ENCODE results near the gene MAFF.
"Not testable (repeated sequence)": the region's sequence is repeated elsewhere in the genome, so short reads cannot be mapped to it uniquely, and the experiment has no call there.

MAFF gene

DNA sequence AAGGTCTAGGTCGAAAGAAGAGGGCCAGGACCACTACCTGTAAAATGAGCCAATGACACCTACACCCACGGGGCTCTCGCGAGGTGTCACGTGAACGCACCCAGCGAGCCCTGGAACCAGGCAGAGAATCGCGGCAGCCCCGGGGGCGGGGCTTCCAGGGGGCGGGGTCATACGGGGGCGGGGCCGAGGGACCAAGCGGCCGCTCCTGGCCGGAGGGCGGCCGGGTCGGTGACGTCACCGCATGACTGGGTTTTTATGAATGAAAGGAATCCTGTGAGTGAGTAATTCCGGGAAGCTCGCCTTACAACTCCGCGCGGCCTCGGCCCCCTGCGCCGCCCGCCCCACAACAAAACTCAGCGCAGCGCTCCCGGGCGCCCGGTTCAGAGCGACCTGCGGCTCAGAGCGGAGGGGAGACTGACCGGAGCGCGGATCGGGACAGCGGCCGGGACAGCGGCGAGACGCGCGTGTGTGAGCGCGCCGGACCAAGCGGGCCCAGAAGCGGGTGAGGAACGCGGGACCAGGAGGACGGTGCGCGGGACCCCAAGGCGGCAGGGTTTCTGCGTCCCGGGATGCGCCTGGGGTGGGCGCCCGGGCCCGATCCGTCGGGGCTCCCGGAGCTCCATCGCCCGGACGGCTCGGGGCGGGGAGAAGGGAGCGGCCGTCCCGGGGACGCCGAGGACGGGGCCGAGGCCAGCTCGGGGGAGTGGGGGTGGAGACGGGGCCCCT lies at the start of gene MAFF:
TSS of gene MAFF (plus strand) at position 284 of the 726 bp plus-strand sequence. CDS start 11,860 bp downstream, outside the sequence.
- DNase-seq: peak; percentile 96

DNA sequence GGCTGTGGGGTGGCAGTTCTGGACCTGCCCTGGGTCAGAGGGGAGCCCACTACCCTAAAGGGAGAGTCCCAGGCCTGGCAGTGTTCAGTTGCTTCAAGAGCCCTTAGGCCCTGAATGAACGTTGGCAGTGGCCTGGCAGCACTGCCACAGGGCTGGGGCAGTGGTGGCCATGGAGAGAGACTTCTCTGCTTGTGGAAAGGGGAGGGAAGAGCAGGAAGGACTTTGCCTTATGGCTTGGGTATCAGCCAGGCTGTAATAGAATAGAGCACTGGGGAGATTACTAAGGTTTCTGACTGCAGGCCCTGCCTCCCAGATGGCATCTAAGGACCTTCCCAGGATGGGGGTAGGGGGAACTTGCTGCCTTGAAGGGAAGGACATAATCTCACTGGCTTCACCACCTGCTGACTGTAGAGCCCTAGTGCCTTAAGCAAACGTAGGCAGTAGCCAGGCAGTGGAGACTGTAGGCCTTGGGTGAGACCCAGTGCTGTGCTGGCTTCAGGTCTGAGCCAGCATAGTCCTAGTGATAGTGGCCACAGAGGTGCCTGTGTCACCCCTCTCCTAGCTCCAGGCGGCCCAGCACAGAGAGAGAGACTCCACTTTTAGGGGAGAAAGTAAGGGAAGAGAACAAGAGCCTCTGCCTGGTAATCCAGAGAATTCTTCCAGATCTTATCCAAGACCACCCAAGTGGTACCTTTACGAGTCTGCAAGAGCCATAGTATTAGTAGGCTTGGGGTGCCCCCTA lies 47.8 kb upstream of the MAFF start:
- no peak for DNase-seq

DNA sequence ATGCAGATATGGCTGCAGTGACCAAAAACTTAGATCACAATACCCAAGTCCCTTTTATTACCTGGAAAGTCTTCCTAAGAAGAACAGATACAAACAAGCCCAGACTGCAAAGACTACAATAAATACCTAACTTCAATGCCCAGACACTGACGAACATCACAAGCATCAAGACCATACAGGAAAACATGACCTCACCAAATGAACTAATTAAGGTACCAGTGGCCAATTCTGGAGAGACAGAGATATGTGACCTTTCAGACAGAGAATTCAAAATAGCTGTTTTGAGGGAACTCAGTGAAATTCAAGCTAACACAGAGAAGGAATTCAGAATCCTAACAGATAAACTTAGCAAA lies 47.3 kb upstream of the MAFF start:
- not testable (repeated sequence) for DNase-seq

DNA sequence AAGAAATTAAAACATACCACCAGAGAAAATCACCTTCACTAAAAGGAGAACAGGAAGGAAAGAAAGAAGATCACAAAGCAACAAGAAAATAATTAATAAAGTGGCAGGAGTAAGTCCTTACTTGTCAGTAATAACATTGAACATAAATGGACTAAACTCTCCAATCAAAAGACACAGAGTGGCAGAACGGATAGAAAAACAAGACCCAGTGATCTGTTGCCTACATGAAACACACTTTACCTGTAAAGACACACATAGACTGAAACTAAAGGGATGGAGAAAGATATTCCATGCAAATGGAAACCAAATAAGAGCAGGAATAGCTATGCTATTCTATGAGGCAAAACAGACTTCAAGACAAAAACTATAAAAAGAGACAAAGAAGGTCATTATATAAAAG lies 46.1 kb upstream of the MAFF start:
- DNase-seq: no peak

DNA sequence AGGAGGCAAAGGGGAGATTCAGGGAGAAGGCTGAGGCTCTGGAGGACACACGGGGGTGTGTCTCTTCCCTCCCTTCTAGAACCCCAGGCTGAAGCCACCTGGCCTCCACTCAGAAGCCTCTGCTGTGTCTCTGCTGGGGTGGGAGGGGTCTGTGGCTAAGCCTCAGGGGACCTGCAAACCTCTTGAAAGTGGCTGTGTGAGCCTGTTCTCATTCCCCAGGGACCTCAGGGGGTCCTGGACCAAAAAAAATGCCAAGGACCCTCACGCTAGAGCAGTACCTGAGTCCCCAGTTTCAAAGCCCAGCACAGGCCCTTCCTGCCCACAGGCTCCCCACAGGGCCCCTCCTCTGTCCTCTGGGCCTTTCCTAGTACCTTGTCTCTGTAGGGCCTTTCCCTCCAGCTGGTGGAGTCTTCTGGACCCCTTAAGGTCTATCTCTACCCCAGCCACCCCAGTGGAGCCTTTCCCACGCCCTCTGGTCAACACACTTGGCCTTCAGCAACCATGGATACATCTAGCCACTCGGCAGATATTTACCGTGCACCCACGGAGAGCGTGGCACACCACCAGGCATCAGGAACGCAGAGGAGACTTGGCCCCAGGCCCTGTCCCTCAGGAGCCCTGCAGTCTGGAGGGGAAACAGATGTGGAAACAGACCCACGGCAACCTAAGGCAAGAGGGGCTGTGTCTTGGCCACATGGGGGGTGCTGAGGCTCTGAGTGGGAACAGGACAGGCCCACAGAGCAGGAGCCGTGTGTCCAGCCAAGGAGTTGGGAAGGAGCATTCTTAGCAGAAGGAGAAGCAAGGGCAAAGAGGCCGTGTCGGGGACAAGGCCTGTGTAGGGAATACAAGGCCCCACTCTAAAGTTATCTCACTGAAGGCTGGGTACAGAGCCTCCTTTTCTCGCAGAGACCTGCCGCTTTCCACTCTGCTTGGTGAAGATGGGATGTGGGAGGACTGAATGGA lies 38.6 kb upstream of the MAFF start:
- DNase-seq: no peak

DNA sequence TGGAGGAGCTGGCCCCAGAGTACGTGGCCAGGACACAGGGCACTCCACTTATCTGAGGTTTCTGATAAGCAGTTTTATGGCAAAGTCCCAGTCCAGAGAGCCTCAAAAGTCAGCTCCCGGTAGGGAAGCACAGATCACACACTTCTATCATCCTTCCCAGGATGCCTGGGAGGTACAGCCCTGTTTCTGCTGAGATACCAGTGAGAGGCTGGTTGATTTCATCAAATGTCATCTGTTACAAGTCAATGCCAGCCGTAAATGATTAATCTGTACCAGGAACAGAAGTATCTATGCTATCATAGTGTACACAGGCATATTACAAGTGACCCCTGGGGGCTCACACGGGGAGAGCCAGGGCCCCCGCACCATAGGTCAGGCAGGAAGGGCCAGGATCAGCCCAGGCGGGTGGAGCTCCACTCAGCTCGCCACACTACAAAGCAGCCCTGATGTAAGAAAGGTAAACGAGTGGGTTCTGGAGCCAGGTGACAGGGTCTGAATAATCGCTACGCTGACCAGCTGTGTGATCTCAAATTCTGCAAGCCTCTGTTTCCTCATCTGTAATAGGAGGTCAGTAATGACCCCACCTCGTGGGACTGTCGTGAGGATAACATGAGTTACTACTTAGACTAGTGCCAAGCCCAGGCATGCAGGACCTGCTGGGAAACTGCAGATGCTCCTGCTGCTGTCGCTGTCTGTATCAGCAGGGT lies 37.8 kb upstream of the MAFF start:
- DNase-seq: no peak

DNA sequence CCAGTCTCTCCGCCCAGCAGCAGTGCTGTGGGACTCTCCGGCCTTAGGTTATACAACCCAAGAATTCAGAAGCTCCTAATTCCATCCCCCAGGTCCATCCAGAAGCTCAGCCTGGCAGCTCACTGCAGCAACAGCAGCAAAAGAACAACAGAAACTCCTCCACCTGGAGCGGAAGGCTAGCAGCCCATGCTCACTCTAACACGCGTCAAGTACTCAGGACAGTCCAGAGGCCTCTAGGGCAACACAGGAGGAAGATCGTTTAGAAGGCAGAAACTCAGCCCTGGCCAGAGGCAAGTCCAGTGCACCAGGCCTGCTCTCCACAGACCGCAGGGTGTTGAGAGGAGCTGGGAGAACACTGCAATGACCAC lies 37.3 kb upstream of the MAFF start:
- DNase-seq: no peak

DNA sequence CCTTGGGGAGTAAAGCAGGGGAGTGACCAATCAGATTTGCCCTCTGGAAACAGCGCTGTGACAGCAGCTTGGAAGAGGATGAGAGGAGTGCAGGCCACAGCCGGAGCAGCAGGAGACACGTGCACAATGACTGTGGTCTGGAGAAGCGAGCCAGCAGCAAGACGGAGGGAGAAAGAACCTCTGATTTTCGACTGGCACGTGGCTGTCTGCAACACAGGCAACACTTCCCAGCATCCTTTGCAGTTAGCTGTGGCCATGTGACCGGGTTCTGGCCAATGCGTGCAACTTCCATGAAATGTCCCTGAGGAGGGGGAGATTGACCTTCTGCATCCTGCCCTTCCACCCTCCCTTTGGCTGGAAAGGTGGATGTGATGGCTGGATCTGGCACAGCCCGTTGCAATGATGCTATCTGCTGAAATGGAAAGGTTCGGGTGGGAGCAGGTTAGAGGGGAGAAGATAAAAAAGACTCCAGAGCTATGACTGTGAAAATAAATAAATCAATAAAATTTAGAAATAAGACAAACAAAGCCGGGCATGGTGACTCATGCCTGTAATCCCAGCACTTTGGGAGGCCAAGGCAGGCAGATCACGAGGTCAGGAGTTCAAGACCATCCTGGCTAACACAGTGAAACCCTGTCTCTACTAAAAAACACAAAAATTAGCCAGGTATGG lies 35.7 kb upstream of the MAFF start:
- no peak for DNase-seq

DNA sequence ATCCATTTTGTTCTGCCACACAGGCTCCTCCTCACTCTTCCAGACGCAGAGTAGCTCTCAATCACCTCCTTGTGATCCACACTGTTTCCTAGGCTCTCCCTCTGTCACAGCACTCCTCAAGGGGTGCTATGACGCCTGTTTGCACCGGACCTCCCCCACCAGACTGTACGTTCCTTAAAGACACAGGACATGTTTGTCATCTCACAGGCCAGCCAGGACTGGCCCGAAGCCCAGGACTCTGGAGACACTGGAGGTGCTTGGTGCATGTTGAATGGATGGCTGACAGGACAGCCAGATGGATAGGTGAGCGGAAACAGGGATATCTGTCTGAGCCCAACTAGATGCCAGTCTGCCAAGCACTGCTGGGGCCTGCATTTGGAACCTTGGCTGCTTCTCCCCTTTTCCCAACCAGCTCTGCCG lies 33.8 kb upstream of the MAFF start:
- no peak for DNase-seq

DNA sequence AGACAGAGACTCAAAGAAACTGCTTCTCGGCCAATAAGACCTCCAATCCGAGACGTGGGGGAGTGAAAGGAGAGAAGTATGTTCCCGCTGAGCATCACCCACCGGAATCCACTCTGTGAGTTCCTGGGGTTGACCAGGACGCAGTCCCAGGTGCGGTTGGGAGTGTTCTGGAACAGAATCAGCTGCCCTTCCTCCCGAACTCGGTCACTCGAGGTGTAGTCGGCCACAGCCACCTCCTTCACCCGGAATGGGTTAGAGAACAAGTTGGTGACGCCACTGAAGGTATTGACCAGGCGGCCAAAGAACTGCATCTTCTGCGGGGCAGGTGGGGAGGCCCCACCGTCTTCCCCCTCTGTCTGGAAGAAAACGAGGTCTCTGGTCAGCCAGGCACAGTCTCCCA lies 32.7 kb upstream of the MAFF start:
- DNase-seq: no peak

DNA sequence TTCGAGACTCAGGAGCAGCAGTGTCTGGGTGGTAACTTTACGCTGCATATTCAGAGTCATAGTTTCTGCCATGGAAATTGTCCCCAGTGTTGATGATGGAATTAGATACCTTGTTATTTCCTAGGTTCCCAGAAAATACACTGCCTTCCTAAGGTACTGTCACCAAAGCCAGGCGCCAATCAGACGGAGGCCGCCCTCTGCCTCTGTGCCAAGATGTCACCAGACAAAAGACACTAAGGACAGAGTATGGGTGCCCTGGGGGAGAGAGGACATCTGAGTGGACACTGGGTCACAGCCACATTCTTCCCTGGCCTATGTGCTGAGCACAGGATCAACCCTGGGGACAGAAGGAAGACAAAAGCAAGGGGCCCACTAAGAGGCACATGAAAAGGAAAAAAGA lies 31.3 kb upstream of the MAFF start:
- DNase-seq: no peak

DNA sequence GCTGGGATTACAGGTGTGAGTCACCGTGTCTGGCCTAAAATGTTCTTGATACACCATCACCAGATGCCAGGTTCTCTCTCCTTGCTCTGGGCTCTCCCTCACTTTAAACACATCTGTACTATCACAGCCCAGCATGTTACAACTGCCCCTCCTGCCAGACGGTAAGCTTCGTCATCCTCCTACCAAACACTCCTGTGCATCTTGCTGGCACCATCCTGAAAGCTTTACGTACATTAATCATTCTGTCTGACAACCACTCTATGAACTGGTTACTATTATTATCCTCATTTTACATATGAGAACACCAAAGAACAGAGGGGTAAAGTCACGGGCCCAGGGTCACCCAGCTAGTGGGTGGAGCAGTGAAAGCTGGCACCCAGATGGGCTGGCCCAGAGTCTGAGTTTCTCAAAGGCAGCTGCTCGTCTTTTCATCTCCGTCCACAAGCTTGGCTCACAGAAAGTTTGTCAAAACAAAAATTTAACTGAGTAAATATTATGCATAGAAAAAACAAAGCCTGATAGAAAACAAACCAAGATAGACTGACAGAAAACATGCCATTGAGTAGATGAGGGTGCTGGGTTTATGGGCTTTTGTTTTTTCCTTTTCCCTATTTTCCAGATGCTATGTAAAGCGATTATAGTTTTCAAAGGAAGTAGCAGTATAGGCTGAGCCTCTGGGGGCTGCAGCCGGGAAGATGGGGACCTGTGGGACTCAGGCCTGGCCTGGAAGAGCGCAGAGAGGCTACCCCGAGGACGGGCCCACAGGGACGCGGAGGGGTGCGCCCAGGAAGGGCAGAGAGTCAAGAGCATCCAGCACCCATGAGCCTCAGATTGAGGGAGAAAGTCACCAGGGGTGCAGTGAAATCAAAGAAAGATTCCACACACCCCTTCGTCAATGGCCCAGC lies 29.6 kb upstream of the MAFF start:
- DNase-seq: no peak

DNA sequence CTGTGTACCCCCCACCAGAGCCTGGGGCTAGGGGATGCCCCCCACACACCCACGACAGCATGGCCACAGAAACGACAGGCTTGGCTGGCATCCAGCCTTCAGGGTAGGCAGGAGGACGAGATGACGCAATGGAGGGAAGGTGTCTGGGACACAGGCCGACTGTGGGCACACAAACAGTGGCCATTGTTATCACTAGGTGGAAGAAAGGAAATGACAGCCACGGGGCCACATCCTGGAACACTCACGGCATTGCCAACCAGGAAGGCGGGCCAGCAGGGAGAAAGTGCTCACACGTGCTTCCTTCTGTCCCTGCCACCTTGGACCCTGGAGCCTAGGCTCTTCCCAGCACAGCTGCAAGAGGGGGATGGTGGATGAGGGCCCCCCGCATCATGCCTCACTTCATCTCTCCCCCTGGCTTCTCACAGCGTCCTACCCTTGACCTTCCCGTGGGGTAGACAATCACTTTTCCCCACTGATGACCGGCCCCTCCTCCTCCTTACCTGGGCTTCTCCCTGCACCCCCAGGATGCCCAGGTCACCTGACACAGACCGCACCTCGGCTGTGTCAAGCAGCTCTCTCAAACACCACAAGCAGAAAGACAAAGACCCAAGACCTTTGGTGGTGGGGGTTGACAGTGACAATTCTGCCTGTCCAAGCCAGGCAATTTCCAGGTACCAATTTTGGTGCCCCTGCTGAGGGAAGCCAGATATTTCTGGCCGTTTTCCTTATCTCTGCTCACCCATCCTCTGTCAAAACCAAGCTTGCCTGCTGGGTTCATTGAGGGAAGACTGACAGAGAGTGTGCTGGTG lies 28.8 kb upstream of the MAFF start:
- peak; percentile 57 for DNase-seq

DNA sequence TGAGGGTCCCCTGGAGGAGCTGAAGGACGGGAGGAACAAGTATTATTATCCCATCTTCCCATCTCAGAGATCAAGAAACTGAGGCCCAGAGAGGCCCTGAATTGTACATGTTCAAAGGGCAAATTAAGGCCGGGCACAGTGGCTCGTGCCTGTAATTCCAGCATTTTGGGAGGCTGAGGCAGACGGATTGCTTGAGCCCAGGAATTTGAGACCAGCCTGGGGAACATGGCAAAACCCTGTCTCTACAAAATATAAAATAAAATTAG lies 28.2 kb upstream of the MAFF start:
- no peak for DNase-seq

DNA sequence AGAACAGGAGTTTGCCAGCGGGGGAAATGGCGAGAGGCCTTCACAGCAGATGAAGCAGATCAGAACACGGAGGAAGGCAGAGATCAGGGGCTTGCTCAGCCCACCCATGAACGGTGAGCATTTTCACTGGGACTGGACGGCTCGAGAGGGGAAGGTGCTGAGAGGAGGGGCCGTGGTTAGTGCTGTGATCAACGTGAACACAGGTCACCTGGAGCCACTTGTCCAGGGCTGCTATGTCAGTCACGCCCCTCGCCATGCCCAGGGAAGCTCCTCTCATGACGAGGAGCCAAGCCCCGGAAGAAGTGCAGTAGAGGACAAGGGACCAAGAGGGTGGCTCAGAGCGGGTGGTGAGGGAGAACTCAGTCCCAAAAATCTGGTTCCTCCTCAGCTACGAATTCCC lies 27.2 kb upstream of the MAFF start:
- no peak for DNase-seq

DNA sequence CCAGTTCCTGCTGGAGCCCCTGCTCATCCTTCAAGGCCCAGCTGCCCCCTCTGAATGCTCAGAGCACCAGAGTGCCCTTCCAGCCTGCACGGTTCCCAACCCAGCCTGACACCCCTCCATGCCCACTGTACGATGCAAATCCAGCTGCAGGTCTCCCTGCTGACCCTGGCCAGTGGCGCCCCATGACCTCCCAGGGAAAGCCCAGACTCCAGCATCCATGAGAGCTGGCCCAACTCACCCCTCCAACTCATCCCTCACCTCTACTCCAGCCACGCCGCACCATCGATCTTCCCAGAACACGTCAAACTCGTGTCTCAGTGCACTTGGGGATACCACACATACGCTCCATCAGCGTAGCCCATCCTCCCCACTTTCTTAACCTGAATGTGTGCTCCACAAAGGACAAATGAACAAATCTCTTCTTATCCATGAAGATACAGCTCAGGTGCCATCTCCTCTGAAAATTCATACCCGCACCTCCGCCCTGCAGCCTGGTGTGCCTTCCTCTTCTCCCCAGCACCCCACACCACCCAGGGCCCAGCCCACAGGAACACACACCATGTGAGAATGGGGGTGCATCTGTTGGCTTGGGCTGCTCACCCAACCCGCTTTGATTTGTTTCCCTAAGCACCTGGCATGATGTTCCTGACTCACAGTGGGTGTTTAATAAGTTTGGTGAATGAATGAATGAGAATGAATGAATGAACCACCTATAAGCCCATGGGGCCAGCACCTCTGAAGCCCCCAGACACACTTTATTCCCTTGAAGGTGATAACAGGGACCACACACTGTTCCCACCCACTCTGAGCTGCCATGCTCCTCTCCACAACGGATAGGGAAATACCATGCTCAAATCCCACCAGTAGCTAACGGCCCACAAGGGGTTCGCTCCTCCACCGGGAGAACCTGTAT lies 26.3 kb upstream of the MAFF start:
- no peak for DNase-seq

DNA sequence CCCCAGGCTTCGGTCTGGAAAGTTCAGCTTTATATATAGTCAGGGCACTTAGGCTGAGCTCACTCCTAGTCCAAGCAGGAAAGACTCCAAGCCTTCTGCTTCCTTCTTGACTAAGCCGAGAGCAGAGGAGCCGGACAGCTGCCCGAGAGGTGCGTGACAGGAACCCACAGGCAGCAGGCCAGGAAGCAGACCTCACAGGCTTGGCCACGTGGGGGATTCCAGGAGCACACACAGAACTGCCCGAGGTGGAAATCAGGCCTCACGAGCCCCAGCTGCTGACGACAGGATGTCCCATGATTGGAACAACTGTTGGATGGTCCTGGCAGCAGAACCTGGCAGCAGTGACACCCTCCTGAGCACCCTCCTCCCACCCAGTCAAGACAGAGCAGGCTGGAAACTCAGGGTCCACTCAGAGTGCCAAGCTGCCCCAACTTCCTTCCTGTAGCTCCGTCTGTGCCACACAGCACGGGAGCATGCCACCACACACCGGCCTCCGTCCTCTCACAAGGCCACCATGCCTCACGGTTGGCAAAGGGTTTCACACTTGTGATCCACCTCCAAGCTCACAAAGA lies 25.5 kb upstream of the MAFF start:
- DNase-seq: peak; percentile 84

DNA sequence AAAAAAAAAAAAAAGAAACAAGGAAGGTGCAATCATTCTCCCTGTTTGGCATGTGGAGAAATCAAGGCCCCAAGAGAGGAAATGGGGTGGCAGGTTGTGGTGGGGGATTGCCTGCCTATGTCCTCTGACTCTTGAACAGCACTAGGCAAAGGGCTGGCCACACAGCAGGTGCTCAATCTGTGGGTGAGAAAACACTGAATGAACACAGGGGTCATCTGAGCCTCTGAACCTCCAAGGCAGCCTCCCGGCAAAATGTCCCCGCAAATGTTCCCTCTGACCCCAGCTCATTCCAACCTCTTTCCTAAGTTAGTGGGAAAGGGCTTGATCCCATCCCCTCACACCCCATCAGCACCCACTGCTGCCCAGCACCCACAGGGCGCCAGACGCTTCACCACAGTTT lies 24.8 kb upstream of the MAFF start:
- no peak for DNase-seq

DNA sequence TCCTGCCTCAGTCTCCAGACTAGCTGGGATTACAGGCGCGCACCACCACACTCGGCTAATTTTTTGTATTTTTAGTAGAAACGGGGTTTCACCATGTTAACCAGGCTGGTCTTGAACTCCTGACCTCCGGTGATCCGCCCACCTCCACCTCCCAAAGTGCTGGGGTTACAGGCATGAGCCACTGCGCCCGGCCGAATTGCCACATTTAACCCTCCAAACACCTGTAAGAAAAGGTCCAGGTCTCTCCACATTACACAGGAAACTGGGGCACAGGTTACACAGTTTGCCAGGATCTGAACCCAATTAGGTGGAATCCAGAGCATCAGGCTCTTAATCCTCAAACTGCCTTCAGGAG lies 24.2 kb upstream of the MAFF start:
- DNase-seq: not testable (repeated sequence)
